AML-193 (cell line): ENCODE results near the gene KCNK1.
"Not testable (repeated sequence)": the region's sequence is repeated elsewhere in the genome, so short reads cannot be mapped to it uniquely, and the experiment has no call there.

Source experiments
- DNase-seq, 2 experiments: peaks; one replicate each; lab custom pipeline; 2025; lab: John Stamatoyannopoulos, UW

KCNK1 gene

GRCh38 chr1:233667741-233668140 lies 53.8 kb downstream of the KCNK1 start:
- no peak for DNase-seq

- DNase-seq, result no peak
Observed at GRCh38 chr1:233668146-233668724, 54.3 kb downstream of the KCNK1 start.

GRCh38 chr1:233668725-233669294 lies 54.9 kb downstream of the KCNK1 start:
- DNase-seq, result no peak

- DNase-seq, result not testable (repeated sequence)
Observed at GRCh38 chr1:233670363-233670762, 56.5 kb downstream of the KCNK1 start.

- no peak for DNase-seq
Observed at GRCh38 chr1:233671286-233671685, 57.4 kb downstream of the KCNK1 start.

GRCh38 chr1:233672732-233673131 lies 58.8 kb downstream of the KCNK1 start:
- no peak for DNase-seq

- no peak for DNase-seq
Observed at GRCh38 chr1:233673261-233673946, 59.5 kb downstream of the KCNK1 start.

- DNase-seq, result no peak
Observed at GRCh38 chr1:233673947-233674431, 60.1 kb downstream of the KCNK1 start.

- no peak for DNase-seq
Observed at GRCh38 chr1:233675446-233675845, 61.5 kb downstream of the KCNK1 start.

- no peak for DNase-seq
Observed at GRCh38 chr1:233675893-233676292, 62.0 kb downstream of the KCNK1 start.

- DNase-seq, result no peak
Observed at GRCh38 chr1:233677690-233678354, 63.9 kb downstream of the KCNK1 start.

GRCh38 chr1:233679030-233679429 lies 65.1 kb downstream of the KCNK1 start:
- no peak for DNase-seq

- DNase-seq, result no peak
Observed at GRCh38 chr1:233679591-233680373, 65.9 kb downstream of the KCNK1 start.

- DNase-seq, result no peak
Observed at GRCh38 chr1:233681285-233681684, 67.4 kb downstream of the KCNK1 start.

- not testable (repeated sequence) for DNase-seq
Observed at GRCh38 chr1:233686653-233687052, 72.7 kb downstream of the KCNK1 start.

- no peak for DNase-seq
Observed at GRCh38 chr1:233689017-233689747, 75.3 kb downstream of the KCNK1 start.

GRCh38 chr1:233689748-233690254 lies 75.9 kb downstream of the KCNK1 start:
- no peak for DNase-seq

GRCh38 chr1:233695901-233696300 lies 82.0 kb downstream of the KCNK1 start:
- no peak for DNase-seq

- DNase-seq, result no peak
Observed at GRCh38 chr1:233700338-233700737, 86.4 kb downstream of the KCNK1 start.

- no peak for DNase-seq
Observed at GRCh38 chr1:233704170-233704897, 90.4 kb downstream of the KCNK1 start.
